ENCODE results near the gene SYT5. TPM values are rescaled to one million over a fixed set of nuclear protein-coding genes. Genes with fewer than 3 reads are reported as not detected.

Gene SYT5
- total and polyA plus RNA-seq, 2 donors (not counting 3 experiments of a cell fraction or from before 2014, with no cell fraction given) = 0.42 TPM; not detected in 1

GRCh38 chr19:55228015-55228391, 47.9 kb upstream of the SYT5 start:
- Histone ChIP-seq H3K4me1 (ENCODE audit: control insufficient read depth, extremely low read depth, insufficient read depth, low read length) (no peaks in the 10 kb centered on the region), H3K9ac (replicated peaks; ENCODE audit: extremely low read depth, insufficient read depth, low read length) (no peak overlapping the region), H3K27ac (ENCODE audit: insufficient read depth, low read depth, low read length) (no peak overlapping the region), H3K27me3 (ENCODE audit: control insufficient read depth in 2 of 2, insufficient read depth in 2 of 2, low read length in 2 of 2) (no peaks in the 10 kb centered on the region), H2AFZ (ENCODE audit: low read depth, low read length) (no peak overlapping the region), H3K4me3 (replicated peaks in 1 of 3; ENCODE audit: insufficient read depth in 1 of 3, low read depth in 1 of 3, low read length in 3 of 3) (no peak overlapping the region), H4K20me1 (replicated peaks; ENCODE audit: control insufficient read depth, extremely low read depth, insufficient read depth, low read length) (no peaks in the 10 kb centered on the region), H3K9me3 (replicated peaks; ENCODE audit: control insufficient read depth, insufficient read depth, low read length) (no peaks in the 10 kb centered on the region), H3K36me3 (ENCODE audit: control insufficient read depth in 2 of 2, extremely low read depth in 1 of 2, insufficient read depth in 2 of 2, low read length in 2 of 2) (peaks cover 0 to 43% of the 10 kb centered on the region in 2 experiments), H3K9me1 (replicated peaks; ENCODE audit: control insufficient read depth, extremely low read depth, insufficient read depth, low read length) (no peaks in the 10 kb centered on the region), H3K4me2 (ENCODE audit: insufficient read depth, low read length) (no peak overlapping the region), H3K79me2 (ENCODE audit: control insufficient read depth, insufficient read depth, low read length) (no peaks in the 10 kb centered on the region)
- DNase-seq (ENCODE audit: low read depth, low spot score) (no peak), FAIRE-seq (no peak)
- intact Hi-C loops (cut with micrococcal nuclease) = no loop called here
- ChIA-PET POLR2A (no interaction called here), CTCF (no interaction called here)
- TF ChIP-seq POLR2A (IDR thresholded peaks at IDR 0.05; ENCODE audit: low read depth, low read length) (no peak), POLR2AphosphoS5 (IDR thresholded peaks at IDR 0.05; ENCODE audit: insufficient read depth, low read depth, low read length) (no peak), JUN (IDR thresholded peaks at IDR 0.05; ENCODE audit: borderline replicate concordance, insufficient read depth, insufficient read length, low read depth) (no peak), MYC (IDR thresholded peaks at IDR 0.05; ENCODE audit: low read depth, low read length) (no peak)
- dilution Hi-C loops (cut with MboI; ENCODE audit: extremely low pct_ligation_motif_present, low sequenced_read_pairs) = no loop called here
- no TSS peak for BruUV-seq (replicated peaks)

GRCh38 chr19:55227241-55228014, 47.3 kb upstream of the SYT5 start:
- Histone ChIP-seq H3K27me3 (ENCODE audit: control insufficient read depth in 2 of 2, insufficient read depth in 2 of 2, low read length in 2 of 2) (no peaks in the 10 kb centered on the region), H3K27ac (ENCODE audit: insufficient read depth, low read depth, low read length) (no peak overlapping the region), H3K36me3 (ENCODE audit: control insufficient read depth in 2 of 2, extremely low read depth in 1 of 2, insufficient read depth in 2 of 2, low read length in 2 of 2) (peaks cover 0 to 40% of the 10 kb centered on the region in 2 experiments), H3K9ac (replicated peaks; ENCODE audit: extremely low read depth, insufficient read depth, low read length) (no peak overlapping the region), H3K4me1 (ENCODE audit: control insufficient read depth, extremely low read depth, insufficient read depth, low read length) (no peaks in the 10 kb centered on the region), H3K79me2 (ENCODE audit: control insufficient read depth, insufficient read depth, low read length) (no peaks in the 10 kb centered on the region), H3K9me1 (replicated peaks; ENCODE audit: control insufficient read depth, extremely low read depth, insufficient read depth, low read length) (no peaks in the 10 kb centered on the region), H4K20me1 (replicated peaks; ENCODE audit: control insufficient read depth, extremely low read depth, insufficient read depth, low read length) (no peaks in the 10 kb centered on the region), H3K4me2 (ENCODE audit: insufficient read depth, low read length) (no peak overlapping the region), H3K4me3 (replicated peaks in 1 of 3; ENCODE audit: insufficient read depth in 1 of 3, low read depth in 1 of 3, low read length in 3 of 3) (no peak overlapping the region), H2AFZ (ENCODE audit: low read depth, low read length) (no peak overlapping the region), H3K9me3 (replicated peaks; ENCODE audit: control insufficient read depth, insufficient read depth, low read length) (no peaks in the 10 kb centered on the region)
- ChIA-PET CTCF (no interaction called here), POLR2A (no interaction called here)
- no peak for DNase-seq (ENCODE audit: low read depth, low spot score)
- no peak for FAIRE-seq
- dilution Hi-C loops (cut with MboI; ENCODE audit: extremely low pct_ligation_motif_present, low sequenced_read_pairs) = no loop called here
- intact Hi-C loops (cut with micrococcal nuclease) = no loop called here
- TF ChIP-seq MYC (IDR thresholded peaks at IDR 0.05; ENCODE audit: low read depth, low read length) (no peak), JUN (IDR thresholded peaks at IDR 0.05; ENCODE audit: borderline replicate concordance, insufficient read depth, insufficient read length, low read depth) (no peak), POLR2A (IDR thresholded peaks at IDR 0.05; ENCODE audit: low read depth, low read length) (no peak), FOS (IDR thresholded peaks at IDR 0.05; ENCODE audit: borderline replicate concordance, insufficient read depth, low read length) (no peak), CTCF (IDR thresholded peaks at IDR 0.05; ENCODE audit: extremely low read depth in 1 of 2, insufficient read depth in 1 of 2, low read depth in 1 of 2, low read length in 2 of 2) (no peak), POLR2AphosphoS5 (IDR thresholded peaks at IDR 0.05; ENCODE audit: insufficient read depth, low read depth, low read length) (no peak), MAX (IDR thresholded peaks at IDR 0.05; ENCODE audit: insufficient read depth, insufficient read length) (no peak), EZH2 (IDR thresholded peaks at IDR 0.05; ENCODE audit: borderline replicate concordance, low read depth, low read length, severe bottlenecking) (no peak), GATA2 (IDR thresholded peaks at IDR 0.05; ENCODE audit: insufficient read depth, insufficient read length, low read depth, low read length) (no peak)
- no TSS peak for BruUV-seq (replicated peaks)

Measured in endothelial cell of umbilical vein (primary cell).